ENCODE data around the gene EDRF1. TPM values are rescaled to one million over a fixed set of nuclear protein-coding genes. Genes with fewer than 3 reads are reported as not detected.

Gene EDRF1
- total RNA-seq, 6 experiments from 2014 or later: 19.0 to 21.9 (median 20.2) TPM

DNA sequence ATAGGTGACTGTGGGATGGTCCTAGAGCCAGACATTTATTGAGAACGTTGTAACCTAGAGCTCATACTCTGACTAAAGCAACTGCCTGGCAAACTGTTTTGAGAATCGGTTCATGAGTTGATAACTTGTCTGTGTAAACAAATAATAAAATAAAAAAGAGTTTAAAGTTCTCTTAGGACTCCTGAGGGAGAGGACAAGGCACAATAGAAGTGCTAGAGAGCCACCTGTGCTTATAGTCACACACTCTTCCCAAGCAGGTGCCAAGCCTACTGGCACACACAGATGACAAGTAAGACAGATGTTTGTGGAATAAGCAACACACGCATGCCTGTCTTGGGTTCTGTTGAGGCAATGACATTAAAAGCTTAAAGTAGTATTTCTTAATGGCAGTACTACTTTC lies 7.9 kb downstream of the EDRF1 start:
- no peaks in the 10 kb centered on the region for H3K9me3 Mint-ChIP-seq
- H3K4me1 Mint-ChIP-seq (ENCODE audit: low read depth): no peaks in the 10 kb centered on the region
- H3K4me3 Mint-ChIP-seq: no peak overlapping the region
- no peak for DNase-seq
- peaks cover 54% of the 10 kb centered on the region for H3K36me3 Mint-ChIP-seq (ENCODE audit: low read depth)
- TF ChIP-seq, protein P1, sequence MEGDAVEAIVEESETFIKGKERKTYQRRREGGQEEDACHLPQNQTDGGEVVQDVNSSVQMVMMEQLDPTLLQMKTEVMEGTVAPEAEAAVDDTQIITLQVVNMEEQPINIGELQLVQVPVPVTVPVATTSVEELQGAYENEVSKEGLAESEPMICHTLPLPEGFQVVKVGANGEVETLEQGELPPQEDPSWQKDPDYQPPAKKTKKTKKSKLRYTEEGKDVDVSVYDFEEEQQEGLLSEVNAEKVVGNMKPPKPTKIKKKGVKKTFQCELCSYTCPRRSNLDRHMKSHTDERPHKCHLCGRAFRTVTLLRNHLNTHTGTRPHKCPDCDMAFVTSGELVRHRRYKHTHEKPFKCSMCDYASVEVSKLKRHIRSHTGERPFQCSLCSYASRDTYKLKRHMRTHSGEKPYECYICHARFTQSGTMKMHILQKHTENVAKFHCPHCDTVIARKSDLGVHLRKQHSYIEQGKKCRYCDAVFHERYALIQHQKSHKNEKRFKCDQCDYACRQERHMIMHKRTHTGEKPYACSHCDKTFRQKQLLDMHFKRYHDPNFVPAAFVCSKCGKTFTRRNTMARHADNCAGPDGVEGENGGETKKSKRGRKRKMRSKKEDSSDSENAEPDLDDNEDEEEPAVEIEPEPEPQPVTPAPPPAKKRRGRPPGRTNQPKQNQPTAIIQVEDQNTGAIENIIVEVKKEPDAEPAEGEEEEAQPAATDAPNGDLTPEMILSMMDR (IDR thresholded peaks at IDR 0.05): no peak
- H3K27ac Mint-ChIP-seq: no peak overlapping the region
- no peaks in the 10 kb centered on the region for H3K27me3 Mint-ChIP-seq (ENCODE audit: insufficient read depth)

DNA sequence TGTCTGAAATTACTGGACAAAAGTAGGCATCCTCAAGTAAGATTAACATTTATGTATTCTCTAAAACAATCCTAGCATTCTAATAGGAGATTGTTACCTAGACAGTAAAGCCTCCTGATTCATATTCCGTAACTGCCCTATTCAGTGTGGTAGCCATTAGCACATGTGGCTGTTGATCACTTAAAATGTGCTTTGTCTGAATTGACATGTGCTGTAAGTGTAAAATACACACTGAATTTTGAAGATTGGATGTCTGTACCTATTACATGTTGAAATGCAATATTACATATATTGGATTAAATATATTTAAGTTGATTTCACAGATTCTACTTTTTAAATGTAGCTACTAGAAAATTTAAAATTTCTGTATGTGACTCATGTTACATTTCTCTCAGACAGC lies 14.6 kb downstream of the EDRF1 start:
- TF ChIP-seq, protein P1 (IDR thresholded peaks at IDR 0.05): no peak
- no peaks in the 10 kb centered on the region for H3K9me3 Mint-ChIP-seq
- H3K36me3 Mint-ChIP-seq (ENCODE audit: low read depth): peaks cover 57% of the 10 kb centered on the region

DNA sequence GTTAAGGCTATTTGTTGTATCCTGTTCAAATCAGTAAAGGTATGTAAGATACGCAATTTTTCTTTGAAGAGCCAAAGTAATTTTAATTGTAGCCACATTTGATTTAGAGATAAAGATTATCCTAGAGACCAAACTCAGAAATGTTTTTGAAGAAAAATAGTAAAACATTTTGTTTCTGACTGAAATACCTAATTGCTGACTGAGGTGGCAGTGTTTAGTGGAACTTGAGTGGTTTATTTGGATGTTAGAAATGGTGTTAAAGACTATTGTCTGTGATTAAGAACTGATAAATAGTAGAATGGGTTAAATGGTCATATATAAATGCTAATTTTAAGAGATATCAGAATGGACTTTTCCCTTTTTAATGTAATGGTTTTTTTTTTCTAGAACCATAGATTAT lies 15.3 kb downstream of the EDRF1 start:
- H3K27ac Mint-ChIP-seq: no peak overlapping the region
- DNase-seq: no peak
- TF ChIP-seq, protein P1 (IDR thresholded peaks at IDR 0.05): peak; percentile 50
- no peaks in the 10 kb centered on the region for H3K9me3 Mint-ChIP-seq
- peaks cover 58% of the 10 kb centered on the region for H3K36me3 Mint-ChIP-seq (ENCODE audit: low read depth)
- H3K27me3 Mint-ChIP-seq (ENCODE audit: insufficient read depth): no peaks in the 10 kb centered on the region
- no peaks in the 10 kb centered on the region for H3K4me1 Mint-ChIP-seq (ENCODE audit: low read depth)
- no peak overlapping the region for H3K4me3 Mint-ChIP-seq

More for the DNA sequence above, 14.6 kb downstream of the EDRF1 start:
- DNase-seq: no peak
- Mint-ChIP-seq H3K4me3 (no peak overlapping the region), H3K27me3 (ENCODE audit: insufficient read depth) (no peaks in the 10 kb centered on the region), H3K4me1 (ENCODE audit: low read depth) (no peaks in the 10 kb centered on the region), H3K27ac (no peak overlapping the region)

DNA sequence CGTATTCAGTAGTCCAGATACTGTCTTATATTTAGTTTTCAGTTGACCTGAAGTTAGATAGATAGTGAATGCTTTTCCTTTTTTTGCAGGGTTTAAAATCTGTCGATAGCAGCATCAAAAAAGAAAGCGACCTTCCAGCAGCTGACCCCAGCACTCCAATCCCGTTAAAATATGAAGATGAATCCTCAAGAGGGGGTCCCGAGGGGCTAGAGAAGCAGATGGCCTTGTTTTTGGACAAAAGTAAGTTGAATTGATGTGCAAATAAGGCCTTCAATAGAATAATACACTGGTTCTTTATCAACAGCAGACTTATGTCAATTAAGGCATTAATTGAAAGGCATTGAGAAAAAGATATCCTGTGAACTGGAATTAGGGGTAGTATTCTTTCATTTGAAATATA lies 18.7 kb downstream of the EDRF1 start:
- Mint-ChIP-seq H3K36me3 (ENCODE audit: low read depth) (peaks cover 45% of the 10 kb centered on the region), H3K27me3 (ENCODE audit: insufficient read depth) (no peaks in the 10 kb centered on the region), H3K27ac (no peak overlapping the region), H3K4me3 (no peak overlapping the region), H3K9me3 (no peaks in the 10 kb centered on the region), H3K4me1 (ENCODE audit: low read depth) (no peaks in the 10 kb centered on the region)
- TF ChIP-seq, protein P1 (IDR thresholded peaks at IDR 0.05): no peak
- no peak for DNase-seq

DNA sequence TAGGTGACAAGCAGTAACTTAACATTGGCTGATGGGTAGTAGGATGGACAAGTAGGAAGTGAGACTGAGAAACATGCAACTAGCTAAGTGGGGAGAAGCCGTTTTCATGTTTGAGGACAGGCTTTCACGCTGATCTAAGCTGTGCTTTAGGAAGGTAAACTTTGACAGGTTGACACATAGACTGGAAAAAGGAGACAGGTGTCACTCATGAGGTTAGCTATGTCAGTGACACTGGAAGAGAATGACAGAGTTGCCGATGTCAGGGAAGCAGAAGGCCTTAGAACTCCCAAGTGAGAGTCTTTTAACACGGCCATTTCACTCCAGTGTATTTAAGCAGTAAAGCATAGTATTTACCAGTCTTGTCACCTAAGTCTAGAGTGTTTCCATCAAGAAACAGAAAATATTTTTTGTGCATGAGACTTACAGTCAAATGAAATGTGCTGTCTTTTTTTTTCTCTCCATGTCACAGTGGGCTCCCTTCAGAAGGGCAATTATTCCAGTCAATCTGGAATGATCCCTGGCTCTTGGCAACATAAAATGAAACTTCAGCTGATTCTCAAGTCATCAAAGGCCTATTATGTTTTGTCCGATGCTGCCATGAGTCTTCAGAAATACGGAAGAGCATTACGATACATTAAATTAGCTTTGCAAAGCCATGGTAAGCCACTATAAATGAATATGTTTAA lies 20.6 kb downstream of the EDRF1 start:
- H3K9me3 Mint-ChIP-seq: no peaks in the 10 kb centered on the region
- no peaks in the 10 kb centered on the region for H3K4me1 Mint-ChIP-seq (ENCODE audit: low read depth)
- TF ChIP-seq, protein P1 (IDR thresholded peaks at IDR 0.05): no peak
- no peak for DNase-seq
- H3K27ac Mint-ChIP-seq: no peak overlapping the region
- H3K4me3 Mint-ChIP-seq: no peak overlapping the region
- no peaks in the 10 kb centered on the region for H3K27me3 Mint-ChIP-seq (ENCODE audit: insufficient read depth)
- H3K36me3 Mint-ChIP-seq (ENCODE audit: low read depth): peaks cover 49% of the 10 kb centered on the region

Data from HFFc6 (cell line).